Neural cell (in vitro differentiated cells): ENCODE data around the gene AZIN2.

Source experiments
- CTCF ChIP-seq: fragments of 450-650 bp; IDR thresholded peaks from 2 replicates; pipeline ENCODE4 v1.5.1; 2014; ENCODE audit warnings: antibody characterized with exemption, mild to moderate bottlenecking, moderate library complexity; ENCODE audit not compliant: poor library complexity, severe bottlenecking
- EZH2 ChIP-seq: fragments of 200-600, 300-800 bp; shearing (Covaris generic), sonication (generic); IDR thresholded peaks from 2 replicates; pipeline ENCODE4 v1.6.1; 2014; ENCODE audit warnings: antibody characterized with exemption, low read length, borderline replicate concordance, mild to moderate bottlenecking; ENCODE audit not compliant: insufficient read depth, poor library complexity, severe bottlenecking

- TF ChIP-seq CTCF = no peak
- TF ChIP-seq EZH2 = no peak
These were observed 68.7 kb downstream of the AZIN2 start for GRCh38 chr1:33149453-33150190.
